ENCODE measurements around the gene PSMB5. TPM values are rescaled to one million over a fixed set of nuclear protein-coding genes. Genes with fewer than 3 reads are reported as not detected.
A peak's percentile ranks its signal among the peaks of the same experiment; 100 is the strongest.

PSMB5 gene
- total and polyA plus RNA-seq, 9 of the 15 experiments (the other 6 are each of a cell fraction or from before 2014, with no cell fraction given), result 198 to 1,870 (median 269) TPM

DNA sequence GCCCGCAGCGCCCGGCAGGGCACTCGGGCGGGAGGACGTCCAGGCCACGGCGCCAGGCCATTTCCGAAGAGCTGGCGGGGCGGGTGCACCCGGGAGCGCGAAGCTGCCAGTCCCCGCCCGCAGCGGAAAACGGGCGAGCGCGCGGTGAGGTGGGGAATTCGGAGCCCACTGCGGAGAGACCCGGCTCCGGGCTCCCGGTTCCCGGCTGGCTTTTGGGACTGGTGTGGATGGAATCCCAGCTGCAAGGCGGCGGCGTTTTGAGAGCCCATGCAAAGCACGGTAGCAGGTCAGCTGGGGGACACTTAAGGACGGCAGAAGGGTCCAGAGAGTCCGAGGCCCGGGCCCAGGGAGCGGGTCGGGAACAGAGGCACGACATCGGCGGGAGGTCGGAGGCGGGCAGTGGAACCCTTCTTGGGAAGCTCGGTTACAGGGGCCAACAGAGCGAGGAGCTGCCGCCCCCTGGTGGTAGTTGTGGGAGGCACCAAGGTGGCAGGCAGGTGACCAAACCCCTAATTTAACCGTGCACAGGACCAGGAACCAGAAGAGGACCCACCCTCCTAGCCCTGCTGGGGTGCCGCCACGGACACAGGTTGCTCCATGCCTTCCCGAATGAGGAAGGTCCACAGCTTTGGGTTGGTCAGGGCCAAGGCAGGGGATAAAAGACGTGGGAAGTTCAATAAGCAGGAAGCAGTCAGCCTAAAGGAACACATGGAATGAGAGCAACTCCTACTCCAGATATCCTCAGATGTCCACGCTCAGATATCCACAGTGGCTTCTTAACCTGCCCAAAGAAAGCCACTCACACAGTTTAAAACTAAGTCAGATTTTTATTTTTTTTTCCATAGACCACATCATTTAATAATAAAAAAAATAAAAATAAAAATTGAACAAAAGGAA, 23.3 kb upstream of the PSMB5 start (continued):
- TF ChIP-seq, protein P1, sequence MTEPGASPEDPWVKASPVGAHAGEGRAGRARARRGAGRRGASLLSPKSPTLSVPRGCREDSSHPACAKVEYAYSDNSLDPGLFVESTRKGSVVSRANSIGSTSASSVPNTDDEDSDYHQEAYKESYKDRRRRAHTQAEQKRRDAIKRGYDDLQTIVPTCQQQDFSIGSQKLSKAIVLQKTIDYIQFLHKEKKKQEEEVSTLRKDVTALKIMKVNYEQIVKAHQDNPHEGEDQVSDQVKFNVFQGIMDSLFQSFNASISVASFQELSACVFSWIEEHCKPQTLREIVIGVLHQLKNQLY (CRISPR knock-in tag; conservative IDR thresholded peaks at IDR 0.05), result no peak
- TF ChIP-seq EP300 (IDR thresholded peaks at IDR 0.05; ENCODE audit: low read length), result no peak
- TF ChIP-seq, protein P2, sequence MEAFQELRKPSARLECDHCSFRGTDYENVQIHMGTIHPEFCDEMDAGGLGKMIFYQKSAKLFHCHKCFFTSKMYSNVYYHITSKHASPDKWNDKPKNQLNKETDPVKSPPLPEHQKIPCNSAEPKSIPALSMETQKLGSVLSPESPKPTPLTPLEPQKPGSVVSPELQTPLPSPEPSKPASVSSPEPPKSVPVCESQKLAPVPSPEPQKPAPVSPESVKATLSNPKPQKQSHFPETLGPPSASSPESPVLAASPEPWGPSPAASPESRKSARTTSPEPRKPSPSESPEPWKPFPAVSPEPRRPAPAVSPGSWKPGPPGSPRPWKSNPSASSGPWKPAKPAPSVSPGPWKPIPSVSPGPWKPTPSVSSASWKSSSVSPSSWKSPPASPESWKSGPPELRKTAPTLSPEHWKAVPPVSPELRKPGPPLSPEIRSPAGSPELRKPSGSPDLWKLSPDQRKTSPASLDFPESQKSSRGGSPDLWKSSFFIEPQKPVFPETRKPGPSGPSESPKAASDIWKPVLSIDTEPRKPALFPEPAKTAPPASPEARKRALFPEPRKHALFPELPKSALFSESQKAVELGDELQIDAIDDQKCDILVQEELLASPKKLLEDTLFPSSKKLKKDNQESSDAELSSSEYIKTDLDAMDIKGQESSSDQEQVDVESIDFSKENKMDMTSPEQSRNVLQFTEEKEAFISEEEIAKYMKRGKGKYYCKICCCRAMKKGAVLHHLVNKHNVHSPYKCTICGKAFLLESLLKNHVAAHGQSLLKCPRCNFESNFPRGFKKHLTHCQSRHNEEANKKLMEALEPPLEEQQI (IDR thresholded peaks at IDR 0.05), result no peak
- no peak for TF ChIP-seq RNF2 (IDR thresholded peaks at IDR 0.05)
- TF ChIP-seq ZNF263 (CRISPR knock-in tag; IDR thresholded peaks at IDR 0.05; ENCODE audit: borderline replicate concordance), result 0 out of 2 replicates have a peak, but pooled peaks have one; percentile 15
- TF ChIP-seq POLR2H (tag; IDR thresholded peaks at IDR 0.05; ENCODE audit: low read depth), result no peak
- TF ChIP-seq FOXP1 (CRISPR knock-in tag; IDR thresholded peaks at IDR 0.05), result no peak
- TF ChIP-seq, protein P3, sequence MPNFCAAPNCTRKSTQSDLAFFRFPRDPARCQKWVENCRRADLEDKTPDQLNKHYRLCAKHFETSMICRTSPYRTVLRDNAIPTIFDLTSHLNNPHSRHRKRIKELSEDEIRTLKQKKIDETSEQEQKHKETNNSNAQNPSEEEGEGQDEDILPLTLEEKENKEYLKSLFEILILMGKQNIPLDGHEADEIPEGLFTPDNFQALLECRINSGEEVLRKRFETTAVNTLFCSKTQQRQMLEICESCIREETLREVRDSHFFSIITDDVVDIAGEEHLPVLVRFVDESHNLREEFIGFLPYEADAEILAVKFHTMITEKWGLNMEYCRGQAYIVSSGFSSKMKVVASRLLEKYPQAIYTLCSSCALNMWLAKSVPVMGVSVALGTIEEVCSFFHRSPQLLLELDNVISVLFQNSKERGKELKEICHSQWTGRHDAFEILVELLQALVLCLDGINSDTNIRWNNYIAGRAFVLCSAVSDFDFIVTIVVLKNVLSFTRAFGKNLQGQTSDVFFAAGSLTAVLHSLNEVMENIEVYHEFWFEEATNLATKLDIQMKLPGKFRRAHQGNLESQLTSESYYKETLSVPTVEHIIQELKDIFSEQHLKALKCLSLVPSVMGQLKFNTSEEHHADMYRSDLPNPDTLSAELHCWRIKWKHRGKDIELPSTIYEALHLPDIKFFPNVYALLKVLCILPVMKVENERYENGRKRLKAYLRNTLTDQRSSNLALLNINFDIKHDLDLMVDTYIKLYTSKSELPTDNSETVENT (CRISPR knock-in tag; IDR thresholded peaks at IDR 0.05), result peak; percentile 26; the same call in 1 of the 2 replicates
- TF ChIP-seq POLR3A (IDR thresholded peaks at IDR 0.05; ENCODE audit: borderline replicate concordance, extremely low read depth, insufficient read depth, insufficient read length), result no peak
- TF ChIP-seq GABPB1 (CRISPR knock-in tag; IDR thresholded peaks at IDR 0.05), result peak; percentile 72; the same call in 1 of the 2 replicates
- TF ChIP-seq ZNF583 (CRISPR knock-in tag; IDR thresholded peaks at IDR 0.05), result no peak
- TF ChIP-seq MCM3 (IDR thresholded peaks at IDR 0.05), result no peak
- peak; percentile 48 for TF ChIP-seq CXXC5 (CRISPR knock-in tag; IDR thresholded peaks at IDR 0.05)
- TF ChIP-seq ZNF384 (IDR thresholded peaks at IDR 0.05; ENCODE audit: low read depth, low read length), result no peak; the same call in 1 of the 2 replicates
- TF ChIP-seq ATF1 (CRISPR knock-in tag; IDR thresholded peaks at IDR 0.05), result no peak
- TF ChIP-seq ATF1 (tag; IDR thresholded peaks at IDR 0.05), result no peak
- no peak for TF ChIP-seq SP2 (IDR thresholded peaks at IDR 0.05; ENCODE audit: extremely low read depth, low read depth, low read length, poor library complexity, severe bottlenecking)
- TF ChIP-seq SETDB1 (IDR thresholded peaks at IDR 0.05; ENCODE audit: low read length), result no peak
- no peak for TF ChIP-seq ZBTB8A (IDR thresholded peaks at IDR 0.05; ENCODE audit: partially characterized antibody)
- no peak for TF ChIP-seq PYGO2 (tag; IDR thresholded peaks at IDR 0.05)
- TF ChIP-seq CHCHD3 (CRISPR knock-in tag; IDR thresholded peaks at IDR 0.05), result no peak
- TF ChIP-seq, protein P4, sequence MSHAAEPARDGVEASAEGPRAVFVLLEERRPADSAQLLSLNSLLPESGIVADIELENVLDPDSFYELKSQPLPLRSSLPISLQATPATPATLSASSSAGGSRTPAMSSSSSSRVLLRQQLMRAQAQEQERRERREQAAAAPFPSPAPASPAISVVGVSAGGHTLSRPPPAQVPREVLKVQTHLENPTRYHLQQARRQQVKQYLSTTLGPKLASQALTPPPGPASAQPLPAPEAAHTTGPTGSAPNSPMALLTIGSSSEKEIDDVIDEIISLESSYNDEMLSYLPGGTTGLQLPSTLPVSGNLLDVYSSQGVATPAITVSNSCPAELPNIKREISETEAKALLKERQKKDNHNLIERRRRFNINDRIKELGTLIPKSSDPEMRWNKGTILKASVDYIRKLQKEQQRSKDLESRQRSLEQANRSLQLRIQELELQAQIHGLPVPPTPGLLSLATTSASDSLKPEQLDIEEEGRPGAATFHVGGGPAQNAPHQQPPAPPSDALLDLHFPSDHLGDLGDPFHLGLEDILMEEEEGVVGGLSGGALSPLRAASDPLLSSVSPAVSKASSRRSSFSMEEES (CRISPR knock-in tag; IDR thresholded peaks at IDR 0.05), result no peak
